Measurements from ENCODE around the gene CLDN4.

DNA sequence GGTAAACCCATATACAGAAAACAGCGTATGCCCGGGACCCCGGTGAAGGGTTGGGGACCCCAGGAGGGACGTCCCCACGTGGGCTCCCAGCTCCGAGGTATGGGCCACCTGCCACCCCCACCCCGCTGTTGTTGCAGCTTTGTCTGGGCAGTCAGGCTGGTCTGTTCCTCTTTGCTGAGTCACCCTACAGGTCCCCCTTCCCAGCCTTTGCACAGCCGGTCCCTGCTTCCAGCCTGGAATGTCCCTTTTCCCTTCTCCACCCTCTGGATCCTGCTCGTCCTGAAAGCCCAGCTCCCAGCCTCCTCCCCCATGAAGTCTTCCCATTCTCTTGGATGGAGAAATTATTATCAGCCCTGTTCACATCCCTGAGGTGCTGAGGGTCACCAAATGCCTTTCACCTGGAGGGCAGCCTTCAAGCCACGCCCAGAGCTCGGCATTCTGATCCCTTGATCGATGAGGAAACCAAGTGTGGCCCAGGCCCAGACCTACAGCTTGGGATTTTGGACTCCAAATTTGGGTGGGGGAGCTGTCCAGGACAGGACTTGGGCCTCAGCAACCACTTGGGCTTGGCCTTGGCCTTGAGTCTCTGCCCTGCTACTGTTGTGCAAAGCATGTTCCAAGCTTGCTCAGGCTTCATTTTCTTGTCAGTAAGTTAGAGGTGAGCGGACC is 2.6 kb downstream of the CLDN4 start:
- TF ChIP-seq, protein P1, sequence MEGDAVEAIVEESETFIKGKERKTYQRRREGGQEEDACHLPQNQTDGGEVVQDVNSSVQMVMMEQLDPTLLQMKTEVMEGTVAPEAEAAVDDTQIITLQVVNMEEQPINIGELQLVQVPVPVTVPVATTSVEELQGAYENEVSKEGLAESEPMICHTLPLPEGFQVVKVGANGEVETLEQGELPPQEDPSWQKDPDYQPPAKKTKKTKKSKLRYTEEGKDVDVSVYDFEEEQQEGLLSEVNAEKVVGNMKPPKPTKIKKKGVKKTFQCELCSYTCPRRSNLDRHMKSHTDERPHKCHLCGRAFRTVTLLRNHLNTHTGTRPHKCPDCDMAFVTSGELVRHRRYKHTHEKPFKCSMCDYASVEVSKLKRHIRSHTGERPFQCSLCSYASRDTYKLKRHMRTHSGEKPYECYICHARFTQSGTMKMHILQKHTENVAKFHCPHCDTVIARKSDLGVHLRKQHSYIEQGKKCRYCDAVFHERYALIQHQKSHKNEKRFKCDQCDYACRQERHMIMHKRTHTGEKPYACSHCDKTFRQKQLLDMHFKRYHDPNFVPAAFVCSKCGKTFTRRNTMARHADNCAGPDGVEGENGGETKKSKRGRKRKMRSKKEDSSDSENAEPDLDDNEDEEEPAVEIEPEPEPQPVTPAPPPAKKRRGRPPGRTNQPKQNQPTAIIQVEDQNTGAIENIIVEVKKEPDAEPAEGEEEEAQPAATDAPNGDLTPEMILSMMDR (IDR thresholded peaks at IDR 0.05): no peak
- no peak for TF ChIP-seq ZFX (IDR thresholded peaks at IDR 0.05; ENCODE audit: borderline replicate concordance)
